ENCODE results near the gene TTLL11. TPM values are rescaled to one million over a fixed set of nuclear protein-coding genes. Genes with fewer than 3 reads are reported as not detected.

The TTLL11 gene
- polyA plus RNA-seq, 1 donor from 2014 or later, result 8.0 TPM

DNA sequence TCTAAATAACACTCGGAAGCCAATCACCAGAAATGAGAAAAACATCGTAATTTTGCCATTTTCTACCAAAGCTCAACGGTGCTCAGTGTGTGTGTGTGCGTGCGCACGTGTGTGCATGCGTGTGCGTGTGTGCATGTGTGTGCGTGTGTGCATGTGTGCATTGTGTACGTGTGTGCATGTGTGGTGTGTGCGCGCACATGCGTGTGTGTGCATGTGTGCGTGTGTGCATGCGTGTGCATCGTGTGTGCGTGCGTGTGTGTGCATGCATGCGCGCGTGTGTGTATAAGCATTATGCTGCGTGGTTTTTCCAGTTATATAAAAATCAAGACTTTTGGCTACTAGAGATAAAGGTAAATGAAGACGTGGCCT lies 276.7 kb downstream of the TTLL11 start (continued):
- TF ChIP-seq REST (IDR thresholded peaks at IDR 0.05; ENCODE audit: borderline replicate concordance), result no peak

- H3K27ac ChIP-seq (ENCODE audit: low read length), result no peak overlapping the region
- H3K36me3 ChIP-seq (ENCODE audit: insufficient read depth, low read length), result no peaks in the 10 kb centered on the region
- H3K4me3 ChIP-seq (ENCODE audit: low read length), result no peak overlapping the region
- H3K9me3 ChIP-seq (ENCODE audit: low read length), result no peaks in the 10 kb centered on the region
- no peaks in the 10 kb centered on the region for H3F3A ChIP-seq (ENCODE audit: insufficient read depth, low read length, poor library complexity, severe bottlenecking)
- H3K4me2 ChIP-seq (ENCODE audit: low read length), result no peak overlapping the region
- H3K9me2 ChIP-seq (ENCODE audit: insufficient read depth, low read length), result no peaks in the 10 kb centered on the region
- no peaks in the 10 kb centered on the region for H3K79me2 ChIP-seq (replicated peaks; ENCODE audit: insufficient read depth, low read length)
- H3K27me3 ChIP-seq (ENCODE audit: insufficient read depth, low read depth, low read length), result no peaks in the 10 kb centered on the region
- no peak overlapping the region for H2AFZ ChIP-seq (ENCODE audit: low read depth, low read length)
- TF ChIP-seq RAD21 (conservative IDR thresholded peaks at IDR 0.05), result no peak
- TF ChIP-seq, protein P1, sequence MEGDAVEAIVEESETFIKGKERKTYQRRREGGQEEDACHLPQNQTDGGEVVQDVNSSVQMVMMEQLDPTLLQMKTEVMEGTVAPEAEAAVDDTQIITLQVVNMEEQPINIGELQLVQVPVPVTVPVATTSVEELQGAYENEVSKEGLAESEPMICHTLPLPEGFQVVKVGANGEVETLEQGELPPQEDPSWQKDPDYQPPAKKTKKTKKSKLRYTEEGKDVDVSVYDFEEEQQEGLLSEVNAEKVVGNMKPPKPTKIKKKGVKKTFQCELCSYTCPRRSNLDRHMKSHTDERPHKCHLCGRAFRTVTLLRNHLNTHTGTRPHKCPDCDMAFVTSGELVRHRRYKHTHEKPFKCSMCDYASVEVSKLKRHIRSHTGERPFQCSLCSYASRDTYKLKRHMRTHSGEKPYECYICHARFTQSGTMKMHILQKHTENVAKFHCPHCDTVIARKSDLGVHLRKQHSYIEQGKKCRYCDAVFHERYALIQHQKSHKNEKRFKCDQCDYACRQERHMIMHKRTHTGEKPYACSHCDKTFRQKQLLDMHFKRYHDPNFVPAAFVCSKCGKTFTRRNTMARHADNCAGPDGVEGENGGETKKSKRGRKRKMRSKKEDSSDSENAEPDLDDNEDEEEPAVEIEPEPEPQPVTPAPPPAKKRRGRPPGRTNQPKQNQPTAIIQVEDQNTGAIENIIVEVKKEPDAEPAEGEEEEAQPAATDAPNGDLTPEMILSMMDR (IDR thresholded peaks at IDR 0.05; ENCODE audit: poor library complexity, severe bottlenecking), result no peak
- no peak for TF ChIP-seq TAF1 (IDR thresholded peaks at IDR 0.05; ENCODE audit: low read depth)
- TF ChIP-seq SMC3 (conservative IDR thresholded peaks at IDR 0.05; ENCODE audit: poor library complexity), result no peak
- TF ChIP-seq EP300 (conservative IDR thresholded peaks at IDR 0.05; ENCODE audit: poor library complexity, severe bottlenecking), result no peak
- TF ChIP-seq REST (IDR thresholded peaks at IDR 0.05; ENCODE audit: borderline replicate concordance), result no peak
- TF ChIP-seq POLR2AphosphoS5 (IDR thresholded peaks at IDR 0.05), result no peak
- TF ChIP-seq MXI1 (conservative IDR thresholded peaks at IDR 0.05; ENCODE audit: poor library complexity, severe bottlenecking), result no peak
- TF ChIP-seq EZH2 (IDR thresholded peaks at IDR 0.05; ENCODE audit: borderline replicate concordance, insufficient read depth, low read length, poor library complexity, severe bottlenecking), result no peak
- no peaks in the 10 kb centered on the region for H4K20me1 ChIP-seq (ENCODE audit: insufficient read depth)
- H3K9ac ChIP-seq (ENCODE audit: low read length), result no peak overlapping the region
Observed at GRCh38 chr9:121815546-121816448, 277.3 kb downstream of the TTLL11 start.
